Psoas muscle (tissue), 8 donors: ENCODE measurements around the gene ATAD2B. TPM values are rescaled to one million over a fixed set of nuclear protein-coding genes. Genes with fewer than 3 reads are reported as not detected.

Experiments used
- ATAC-seq, 4 donors: fragments of 200-7000 bp; cut with Tn5 transposase; one replicate each; pipeline ENCODE4 v1.9.1; 2020; ENCODE audit warnings: moderate library complexity in 3 of 4, mild to moderate bottlenecking in 2 of 4
- DNase-seq, 2 donors: peaks; one replicate each; pipeline ENCODE4 v3.0.0-alpha.2; 2020
- H3K27ac ChIP-seq: fragments of 200-600 bp; one replicate; pipeline ENCODE4 v1.8.0; 2022
- H3K27me3 ChIP-seq, 3 donors: fragments of 200-600 bp in 1 of 3; one replicate each; pipeline versions ENCODE4 v1.6.1 to v1.8.0; 2013 to 2022; ENCODE audit warnings: low read length in 2 of 3, mild to moderate bottlenecking in 2 of 3, moderate library complexity in 1 of 3; ENCODE audit not compliant: insufficient read depth in 3 of 3
- H3K36me3 ChIP-seq, 2 donors: fragments of 200-600 bp in 1 of 2; one replicate each; pipeline versions ENCODE4 v1.6.1 to v1.8.0; 2013 to 2022; ENCODE audit warnings: low read depth in 1 of 2, mild to moderate bottlenecking in 1 of 2, moderate library complexity in 1 of 2; ENCODE audit not compliant: insufficient read depth in 1 of 2
- H3K4me1 ChIP-seq: fragments of 200-600 bp; one replicate; pipeline ENCODE4 v1.8.0; 2022
- H3K4me3 ChIP-seq: fragments of 200-600 bp; one replicate; pipeline ENCODE4 v1.8.0; 2022; ENCODE audit warnings: mild to moderate bottlenecking
- H3K9me3 ChIP-seq: fragments of 200-600 bp; one replicate; pipeline ENCODE4 v1.8.0; 2022
- WGBS, 3 donors: extraction: QIAGEN DNeasy Blood & Tissue Kit; methylation state at CpG; one replicate each; pipeline versions ENCODE4 v1.1.6 to v1.1.7; 2013; 5-methylcytosine and 5-hydroxymethylcytosine counted together
- intact Hi-C, 2 donors: fragments of 100-400 bp; cut with DNase I; formaldehyde crosslinking; loops; one replicate each; pipeline versions ENCODE4 v1.11.0 to v1.14.2; 2022
- polyA plus RNA-seq, 3 donors: library from polyadenylated mRNA; stranded (reverse); fragments of 200-250 nt; gene quantifications; one replicate each; pipeline ENCODE4 v1.2.3, GENCODE V29; 2013
- total RNA-seq, 4 donors: library from RNA; stranded (reverse); fragmentation: NEBNext Ultra II Directional in 2 of 4; extraction: Animal tissue kit (Norgen Biotek cat#: 25700) in 2 of 4; gene quantifications; one replicate each; pipeline versions ENCODE4 v1.2.1 to v1.2.4, GENCODE V29; 2021 to 2023
- TF ChIP-seq, protein P1 (sequence below): fragments of 200-600 bp; IDR thresholded peaks from one replicate; pipeline ENCODE4 v1.8.0; 2022; ENCODE audit warnings: antibody characterized with exemption
- donor health status: healthy with polysubstance abuse.
- donor health status: DM: no; HTN: no; CAD: no; lungs with moderate emphysema.
- donor health status: Bipolar disorder and iron deficiency.
- donor health status: healthy.
- donor health status: DM: yes; HTN: yes; CAD: no.
- donor health status: DM: no; HTN: no; CAD: no.
- donor health status: DM: no; HTN: no; CAD: no.
- donor health status: DM: yes; HTN: yes; CAD: no.

ATAD2B gene
- total and polyA plus RNA-seq, 7 donors, result 2.6 to 12.5 (median 7.7) TPM

DNA sequence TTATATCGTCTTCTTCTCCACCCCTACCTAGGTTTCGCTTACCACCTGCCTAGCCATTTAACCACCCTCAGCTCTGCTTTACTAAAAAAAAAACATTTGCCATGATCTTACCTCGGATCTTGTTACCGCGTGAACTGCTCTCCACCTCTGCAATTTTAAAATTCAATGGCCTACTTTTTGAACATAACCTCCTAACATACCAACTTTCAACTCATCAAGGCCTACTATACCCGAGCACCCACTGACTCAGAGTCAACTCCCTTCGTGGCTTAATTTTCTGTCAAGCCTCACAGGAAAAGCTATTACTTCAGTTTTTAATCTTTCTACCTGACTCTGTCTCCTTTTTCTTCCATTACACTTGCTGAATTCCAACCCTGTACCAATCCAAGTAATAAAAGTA is 55.7 kb downstream of the ATAD2B start:
- WGBS, 3 donors, result 94 to 97% (median 96%) methylated on average over 7 of the region's 7 CpGs
- intact Hi-C loops, result no loop called here
- Histone ChIP-seq H3K4me1 (no peaks in the 10 kb centered on the region), H3K27ac (no peak overlapping the region), H3K27me3 (no peaks in the 10 kb centered on the region), H3K9me3 (no peaks in the 10 kb centered on the region), H3K4me3 (no peak overlapping the region), H3K36me3 (peaks cover 14 to 86% of the 10 kb centered on the region in 2 donors)
- ATAC-seq (no peak), DNase-seq (no peak)
- TF ChIP-seq, protein P1, sequence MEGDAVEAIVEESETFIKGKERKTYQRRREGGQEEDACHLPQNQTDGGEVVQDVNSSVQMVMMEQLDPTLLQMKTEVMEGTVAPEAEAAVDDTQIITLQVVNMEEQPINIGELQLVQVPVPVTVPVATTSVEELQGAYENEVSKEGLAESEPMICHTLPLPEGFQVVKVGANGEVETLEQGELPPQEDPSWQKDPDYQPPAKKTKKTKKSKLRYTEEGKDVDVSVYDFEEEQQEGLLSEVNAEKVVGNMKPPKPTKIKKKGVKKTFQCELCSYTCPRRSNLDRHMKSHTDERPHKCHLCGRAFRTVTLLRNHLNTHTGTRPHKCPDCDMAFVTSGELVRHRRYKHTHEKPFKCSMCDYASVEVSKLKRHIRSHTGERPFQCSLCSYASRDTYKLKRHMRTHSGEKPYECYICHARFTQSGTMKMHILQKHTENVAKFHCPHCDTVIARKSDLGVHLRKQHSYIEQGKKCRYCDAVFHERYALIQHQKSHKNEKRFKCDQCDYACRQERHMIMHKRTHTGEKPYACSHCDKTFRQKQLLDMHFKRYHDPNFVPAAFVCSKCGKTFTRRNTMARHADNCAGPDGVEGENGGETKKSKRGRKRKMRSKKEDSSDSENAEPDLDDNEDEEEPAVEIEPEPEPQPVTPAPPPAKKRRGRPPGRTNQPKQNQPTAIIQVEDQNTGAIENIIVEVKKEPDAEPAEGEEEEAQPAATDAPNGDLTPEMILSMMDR, result no peak

DNA sequence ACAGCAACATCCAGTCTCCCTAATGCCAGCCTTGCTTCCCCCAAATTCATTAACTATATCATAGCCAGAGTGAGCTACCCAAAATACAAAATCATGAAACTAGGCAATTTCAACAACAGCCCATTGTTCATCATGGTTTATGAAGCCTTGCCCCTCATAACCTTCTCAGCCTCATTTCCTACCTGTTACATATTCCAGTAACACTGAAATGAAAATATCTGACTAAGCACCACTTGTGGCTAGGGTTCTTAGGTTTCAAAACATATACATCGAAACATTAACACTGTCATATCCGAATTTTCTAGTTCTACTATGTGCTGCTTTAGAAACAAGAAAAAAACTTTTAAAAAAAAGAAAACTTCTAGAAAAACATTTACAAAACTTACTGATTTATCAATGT is 59.5 kb downstream of the ATAD2B start:
- intact Hi-C loops, result no loop called here
- Histone ChIP-seq H3K9me3 (no peaks in the 10 kb centered on the region), H3K27me3 (no peaks in the 10 kb centered on the region), H3K4me1 (no peaks in the 10 kb centered on the region), H3K4me3 (no peak overlapping the region), H3K36me3 (peaks cover 12 to 84% of the 10 kb centered on the region in 2 donors), H3K27ac (no peak overlapping the region)
- TF ChIP-seq, protein P1, result no peak
- 95 to 99% (median 98%) methylated on average over 2 of the region's 2 CpGs for WGBS, 3 donors
- DNase-seq (no peak), ATAC-seq (no peak)

DNA sequence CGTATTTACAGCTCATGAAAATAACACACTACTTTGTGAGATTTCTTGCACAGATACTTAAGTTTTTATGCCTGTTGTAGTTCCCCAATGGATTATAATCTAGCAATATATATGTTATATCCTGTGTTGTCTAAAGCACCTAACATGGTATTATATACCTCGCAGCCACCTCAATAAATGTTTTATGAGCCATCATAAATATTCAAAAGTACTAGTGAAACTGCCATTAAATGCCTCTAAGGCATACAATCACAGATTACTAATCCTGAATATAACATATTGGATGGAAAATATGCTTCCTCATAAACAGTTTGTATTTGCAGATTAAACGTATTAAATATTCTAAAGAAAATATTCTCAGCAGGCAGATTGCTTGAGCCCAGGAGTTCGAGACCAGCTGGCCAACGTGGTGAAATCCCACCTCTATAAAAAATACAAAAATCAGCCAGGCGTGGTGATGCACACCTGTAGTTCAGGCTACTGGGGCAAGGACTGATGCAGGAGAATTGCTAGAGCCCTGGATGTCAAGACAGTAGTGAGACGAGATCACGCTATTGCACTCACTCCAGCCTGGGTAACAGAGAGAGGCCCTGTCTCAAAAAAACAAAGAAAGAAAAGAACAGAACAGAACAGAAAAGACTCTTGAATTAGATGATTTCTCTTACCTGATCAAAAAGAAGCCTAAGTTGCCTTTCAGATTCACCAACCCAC is 64.1 kb downstream of the ATAD2B start:
- H3K4me3 ChIP-seq, result no peak overlapping the region
- ATAC-seq, result no peak
- no peaks in the 10 kb centered on the region for H3K27me3 ChIP-seq
- WGBS, 3 donors, result 91 to 93% (median 92%) methylated on average over 8 of the region's 8 CpGs
- no peaks in the 10 kb centered on the region for H3K4me1 ChIP-seq
- TF ChIP-seq, protein P1, result no peak
- DNase-seq, result no peak
- intact Hi-C loops, result no loop called here
- no peak overlapping the region for H3K27ac ChIP-seq
- H3K9me3 ChIP-seq, result no peaks in the 10 kb centered on the region
- peaks cover 0 to 88% of the 10 kb centered on the region in 2 donors for H3K36me3 ChIP-seq

DNA sequence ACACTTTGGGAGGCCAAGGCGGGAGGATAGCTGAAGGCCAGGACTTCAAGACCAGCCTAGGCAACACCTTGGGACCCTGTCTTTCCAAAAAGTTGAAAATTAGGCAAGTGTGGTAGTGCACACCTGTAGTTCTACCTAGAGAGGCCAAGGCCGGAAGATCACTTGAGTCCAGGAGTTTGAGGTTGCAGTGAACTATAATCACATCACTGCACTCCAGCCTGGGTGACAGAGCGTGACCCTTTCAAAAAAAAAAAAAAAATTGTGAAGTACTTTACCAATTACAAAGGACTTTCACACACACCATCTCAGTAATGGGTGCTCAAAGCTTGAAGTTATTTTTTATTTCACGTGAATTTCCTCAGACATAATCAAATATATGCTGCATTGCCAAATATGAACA is 65.0 kb downstream of the ATAD2B start:
- peaks cover 0 to 83% of the 10 kb centered on the region in 2 donors for H3K36me3 ChIP-seq
- no peaks in the 10 kb centered on the region for H3K27me3 ChIP-seq
- no peak overlapping the region for H3K4me3 ChIP-seq
- H3K4me1 ChIP-seq, result no peaks in the 10 kb centered on the region
- no peak overlapping the region for H3K27ac ChIP-seq
- TF ChIP-seq, protein P1, result no peak
- no peaks in the 10 kb centered on the region for H3K9me3 ChIP-seq
- WGBS, 3 donors, result 93 to 99% (median 98%) methylated on average over 4 of the region's 4 CpGs
- DNase-seq, result no peak
- ATAC-seq, result no peak
- intact Hi-C loops, result no loop called here

DNA sequence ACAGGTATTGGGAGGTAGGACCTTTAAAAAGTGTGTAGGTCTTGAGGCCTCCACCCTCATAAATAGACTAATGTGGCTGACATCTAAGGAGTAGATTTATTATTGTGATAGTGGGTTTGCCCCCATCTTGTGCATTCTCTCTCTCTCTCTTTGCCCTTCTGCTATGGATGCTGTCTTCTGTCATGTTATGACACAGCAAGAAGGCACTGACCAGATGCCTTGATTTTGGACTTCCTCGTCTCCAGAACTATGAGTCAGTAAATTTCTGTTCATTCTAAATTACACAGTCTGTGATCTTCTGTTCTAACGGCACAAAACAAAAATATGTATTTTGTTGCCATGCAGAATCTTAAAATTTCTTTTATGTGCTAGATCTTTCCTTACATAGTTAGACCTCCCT is 66.9 kb downstream of the ATAD2B start:
- H3K27me3 ChIP-seq, result no peaks in the 10 kb centered on the region
- no peak overlapping the region for H3K4me3 ChIP-seq
- H3K9me3 ChIP-seq, result no peaks in the 10 kb centered on the region
- peaks cover 0 to 82% of the 10 kb centered on the region in 2 donors for H3K36me3 ChIP-seq
- ATAC-seq (no peak), DNase-seq (no peak)
- TF ChIP-seq, protein P1, result no peak
- no peak overlapping the region for H3K27ac ChIP-seq
- H3K4me1 ChIP-seq, result no peaks in the 10 kb centered on the region
- WGBS, 3 donors, result 87 to 91% (median 91%) methylated on average over 2 of the region's 2 CpGs
- intact Hi-C loops, result no loop called here
